ENCODE measurements around the gene HOXA11. TPM values are rescaled to one million over a fixed set of nuclear protein-coding genes. Genes with fewer than 3 reads are reported as not detected.

The HOXA11 gene
- polyA plus RNA-seq, 1 experiment = 34.0 TPM

- no peak for TF ChIP-seq CTCF (IDR thresholded peaks at IDR 0.05; ENCODE audit: insufficient read depth, low read depth, low read length)
- H3K36me3 ChIP-seq (ENCODE audit: control insufficient read depth, insufficient read depth, low read length) = no peaks in the 10 kb centered on the region
- DNase-seq (ENCODE audit: low read depth) = no peak
- ChIA-PET POLR2A (no interaction called here), CTCF (interaction anchor here (1.4 to 6.9 kb wide), 4 partner anchors 9 to 787 kb away, joined by 5 to 74 read pairs (median 8); partner anchors contain the start of gene HOXA5)
- no peaks in the 10 kb centered on the region for H3K27me3 ChIP-seq (ENCODE audit: control insufficient read depth, insufficient read depth, low read length)
- peak overlapping the region; percentile 3; the same call in 1 of the 2 replicates for H3K4me3 ChIP-seq (ENCODE audit: low read depth, low read length)
These were observed 32.1 kb downstream of the HOXA11 start for GRCh38 chr7:27152816-27153442.

GRCh38 chr7:27151931-27152815 lies 32.9 kb downstream of the HOXA11 start, which contains the start of gene HOXA3:
Gene HOXA3, minus strand, starts transcription at chr7:27152583. Its CDS starts 41,943 bp downstream, at chr7:27110640.
- no peak for TF ChIP-seq CTCF (IDR thresholded peaks at IDR 0.05; ENCODE audit: insufficient read depth, low read depth, low read length)
- ChIA-PET CTCF (interaction anchor here (0.6 to 6.9 kb wide), 10 partner anchors 7 to 786 kb away, joined by 3 to 74 read pairs (median 6); partner anchors contain the start of gene HOXA5), POLR2A (no interaction called here)
- Histone ChIP-seq H3K27me3 (ENCODE audit: control insufficient read depth, insufficient read depth, low read length) (no peaks in the 10 kb centered on the region), H3K36me3 (ENCODE audit: control insufficient read depth, insufficient read depth, low read length) (no peaks in the 10 kb centered on the region), H3K4me3 (ENCODE audit: low read depth, low read length) (peak within 1 kb of the TSS; percentile 59)
- DNase-seq (ENCODE audit: low read depth) = no peak

GRCh38 chr7:27151341-27151930 lies 33.6 kb downstream of the HOXA11 start:
- TF ChIP-seq CTCF (IDR thresholded peaks at IDR 0.05; ENCODE audit: insufficient read depth, low read depth, low read length) = no peak
- Histone ChIP-seq H3K36me3 (ENCODE audit: control insufficient read depth, insufficient read depth, low read length) (no peaks in the 10 kb centered on the region), H3K27me3 (ENCODE audit: control insufficient read depth, insufficient read depth, low read length) (no peaks in the 10 kb centered on the region), H3K4me3 (ENCODE audit: low read depth, low read length) (peak overlapping the region; percentile 59)
- no peak for DNase-seq (ENCODE audit: low read depth)
- CTCF ChIA-PET = interaction anchor here (0.6 to 6.9 kb wide), 23 partner anchors 8 to 1255 kb away, joined by 3 to 74 read pairs (median 5); partner anchors contain the start of genes HOXA13, HOXA5 and HOXA9
- POLR2A ChIA-PET = no interaction called here

GRCh38 chr7:27150568-27151340 lies 34.3 kb downstream of the HOXA11 start:
- H3K27me3 ChIP-seq (ENCODE audit: control insufficient read depth, insufficient read depth, low read length) = no peaks in the 10 kb centered on the region
- no peak for DNase-seq (ENCODE audit: low read depth)
- peak overlapping the region; percentile 59 for H3K4me3 ChIP-seq (ENCODE audit: low read depth, low read length)
- H3K36me3 ChIP-seq (ENCODE audit: control insufficient read depth, insufficient read depth, low read length) = no peaks in the 10 kb centered on the region; the same call in 1 of the 2 replicates
- POLR2A ChIA-PET = no interaction called here
- CTCF ChIA-PET = interaction anchor here (0.7 to 6.9 kb wide), 28 partner anchors 9 to 1254 kb away, joined by 3 to 74 read pairs (median 4); partner anchors contain the start of genes HOXA13 and HOXA9
- TF ChIP-seq CTCF (IDR thresholded peaks at IDR 0.05; ENCODE audit: insufficient read depth, low read depth, low read length) = peak; percentile 74
